ENCODE data around the gene ENO2.
A peak's percentile ranks its signal among the peaks of the same experiment; 100 is the strongest.
"Not testable (repeated sequence)": the region's sequence is repeated elsewhere in the genome, so short reads cannot be mapped to it uniquely, and the experiment has no call there.

ENO2 gene

DNA sequence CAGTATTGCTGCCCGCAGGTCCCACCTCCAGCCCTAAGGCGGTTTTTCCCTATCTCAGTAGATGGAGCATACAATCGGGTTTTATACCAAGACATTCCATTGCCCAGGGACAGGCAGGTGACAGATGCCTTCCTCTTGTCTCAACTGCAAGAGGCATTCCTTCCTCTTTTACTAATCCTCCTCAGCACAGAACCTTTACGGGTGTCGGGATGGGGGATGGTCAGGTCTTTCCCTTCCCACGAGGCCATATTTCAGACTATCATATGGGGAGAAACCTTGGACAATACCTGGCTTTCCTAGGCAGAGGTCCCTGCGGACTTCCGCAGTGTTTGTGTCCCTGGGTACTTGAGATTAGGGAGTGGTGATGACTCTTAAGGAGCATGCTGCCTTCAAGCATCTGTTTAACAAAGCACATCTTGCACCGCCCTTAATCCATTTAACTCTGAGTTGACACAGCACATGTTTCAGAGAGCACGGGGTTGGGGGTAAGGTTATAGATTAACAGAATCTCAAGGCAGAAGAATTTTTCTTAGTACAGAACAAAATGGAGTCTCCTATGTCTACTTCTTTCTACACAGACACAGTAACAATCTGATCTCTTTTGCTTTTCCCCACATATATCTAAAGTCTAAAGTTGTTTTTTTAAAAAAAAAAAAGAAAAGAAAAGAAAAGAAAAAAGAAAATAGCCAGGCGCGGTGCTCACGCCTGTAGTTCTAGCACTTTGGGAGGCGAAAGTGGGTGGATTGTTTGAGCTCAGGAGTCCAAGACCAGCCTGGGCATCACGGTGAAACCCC, 28.0 kb upstream of the ENO2 start:
- not testable (repeated sequence) for DNase-seq

DNA sequence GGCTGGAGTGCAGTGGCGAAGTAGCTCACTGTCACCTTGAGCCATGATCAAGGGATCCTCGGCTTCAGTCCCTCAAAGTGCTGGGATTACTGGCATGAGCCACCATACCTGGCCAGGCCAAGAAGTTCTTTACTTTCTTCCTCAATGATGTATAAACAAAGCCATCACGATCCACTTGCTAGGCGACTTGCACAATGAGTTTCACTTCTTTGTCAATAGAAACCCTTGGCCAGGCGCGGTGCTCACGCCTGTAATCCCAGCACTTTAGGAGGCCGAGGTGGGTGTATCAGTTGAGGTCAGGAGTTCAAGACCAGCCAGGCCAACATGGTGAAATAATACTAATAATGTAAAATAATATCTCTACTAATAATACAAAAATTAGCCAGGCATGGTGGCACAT, 26.9 kb upstream of the ENO2 start:
- DNase-seq: no peak

DNA sequence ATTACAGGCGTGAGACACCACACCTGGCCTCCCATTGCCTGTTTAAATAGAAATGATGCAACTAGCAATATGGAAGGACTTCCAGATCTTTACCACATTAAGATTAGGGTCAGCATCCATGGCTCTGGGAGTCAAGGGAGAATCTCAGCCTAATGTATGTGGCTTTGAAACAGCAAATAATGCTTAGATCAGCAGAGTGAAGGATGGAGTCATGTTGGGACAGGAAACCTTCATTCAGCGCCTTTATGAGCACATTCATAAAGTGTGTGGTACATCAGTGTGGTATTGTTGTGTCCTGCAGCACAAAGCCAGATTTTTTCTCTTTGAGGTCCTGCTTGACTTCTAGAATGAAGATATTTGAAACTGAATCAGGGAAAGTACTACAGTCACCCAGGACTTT, 26.0 kb upstream of the ENO2 start:
- DNase-seq: no peak

DNA sequence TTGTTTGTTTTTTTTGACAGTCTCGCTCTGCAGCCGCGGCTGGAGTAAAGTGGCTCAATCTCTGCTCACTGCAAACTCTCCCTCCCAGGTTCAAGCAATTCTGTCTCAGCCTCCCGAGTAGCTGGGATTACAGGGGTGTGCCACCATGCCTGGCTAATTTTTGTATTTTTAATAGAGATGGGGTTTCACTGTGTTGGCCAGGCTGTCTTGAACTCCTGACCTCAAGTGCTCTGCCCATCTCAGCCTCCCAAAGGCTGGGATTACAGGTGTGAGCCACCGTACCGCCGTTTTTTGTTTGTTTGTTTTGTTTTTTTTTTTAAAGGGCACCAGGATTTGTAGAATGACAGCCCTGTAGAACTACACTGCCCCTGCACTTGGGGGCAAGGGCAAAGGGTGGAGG, 25.6 kb upstream of the ENO2 start:
- not testable (repeated sequence) for DNase-seq

DNA sequence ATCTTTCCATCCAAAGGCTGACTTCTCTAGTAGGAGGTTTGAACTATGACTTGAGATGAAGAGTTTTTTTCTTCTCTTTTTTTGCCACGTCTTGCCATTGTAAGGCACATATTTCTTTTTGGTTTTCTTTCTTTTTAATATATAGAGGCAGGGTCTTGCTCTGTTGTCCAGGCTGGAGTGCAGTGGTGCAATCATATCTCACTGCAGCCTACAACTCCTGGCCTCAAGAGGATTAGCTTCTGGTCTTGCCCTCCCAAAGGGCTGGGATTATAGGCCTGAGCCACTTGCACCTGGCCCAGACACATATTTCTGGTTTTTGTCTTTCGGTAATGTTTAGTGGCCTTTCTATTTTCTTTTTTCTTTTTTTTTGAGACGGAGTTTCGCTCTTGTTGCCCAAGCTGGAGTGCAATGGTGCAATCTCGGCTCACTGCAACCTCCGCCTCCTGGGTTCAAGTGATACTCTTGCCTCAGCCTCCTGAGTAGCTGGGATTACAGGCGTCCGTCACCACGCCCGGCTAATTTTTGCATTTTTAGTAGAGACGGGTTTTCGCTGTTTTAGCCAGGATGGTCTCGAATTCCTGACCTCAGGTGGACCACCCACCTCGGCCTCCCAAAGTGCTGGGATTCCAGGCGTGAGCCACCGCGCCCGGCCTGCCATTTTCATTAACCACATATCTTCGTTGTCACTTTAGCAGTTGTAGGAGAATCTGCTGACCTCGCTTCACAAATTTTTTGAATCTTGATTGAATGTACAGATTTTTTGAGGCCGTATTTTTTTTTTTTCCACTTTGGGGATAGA, 24.4 kb upstream of the ENO2 start:
- not testable (repeated sequence) for DNase-seq

DNA sequence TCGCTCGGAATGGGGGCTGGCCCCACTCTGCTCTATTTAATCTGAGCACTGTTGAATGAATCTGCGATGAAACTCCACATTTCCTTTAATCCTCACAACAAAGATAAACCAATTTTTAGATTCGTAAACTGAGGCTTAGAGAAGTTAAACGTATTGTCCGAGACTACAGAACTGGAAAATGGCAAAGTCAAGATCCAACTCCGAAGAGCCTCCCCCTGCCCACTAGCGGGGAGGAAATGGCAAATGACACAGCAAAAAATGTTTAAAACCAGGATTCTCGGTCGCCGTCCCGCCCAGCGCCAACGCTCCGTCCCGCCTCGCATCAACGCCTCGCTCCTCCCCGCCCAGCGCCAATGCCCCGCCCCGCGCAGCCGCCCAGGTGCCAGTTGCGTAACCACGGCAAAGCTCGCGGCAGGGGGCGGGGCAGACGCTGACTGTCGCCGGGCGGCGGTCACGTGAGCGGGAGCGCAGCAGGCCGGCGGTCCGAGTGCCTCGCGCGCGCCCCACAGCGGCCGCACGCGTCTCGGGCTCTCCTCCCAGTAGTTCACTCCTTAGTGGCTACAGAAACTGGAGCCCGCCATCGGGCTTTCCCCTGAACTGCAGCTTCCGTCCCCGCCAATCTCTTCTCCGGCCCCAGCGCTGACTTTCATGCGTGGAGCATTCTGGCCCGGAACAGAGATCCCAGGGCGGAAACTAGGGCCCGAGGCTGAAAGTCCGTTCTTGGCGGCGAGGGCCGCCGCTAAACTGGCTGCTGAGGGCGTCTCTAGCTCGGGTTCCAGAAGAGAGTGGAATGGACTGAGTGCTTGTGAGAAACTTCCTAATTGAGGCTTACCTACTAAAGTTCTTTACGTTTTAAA, 23.4 kb upstream of the ENO2 start:
- DNase-seq: peak; percentile 94

DNA sequence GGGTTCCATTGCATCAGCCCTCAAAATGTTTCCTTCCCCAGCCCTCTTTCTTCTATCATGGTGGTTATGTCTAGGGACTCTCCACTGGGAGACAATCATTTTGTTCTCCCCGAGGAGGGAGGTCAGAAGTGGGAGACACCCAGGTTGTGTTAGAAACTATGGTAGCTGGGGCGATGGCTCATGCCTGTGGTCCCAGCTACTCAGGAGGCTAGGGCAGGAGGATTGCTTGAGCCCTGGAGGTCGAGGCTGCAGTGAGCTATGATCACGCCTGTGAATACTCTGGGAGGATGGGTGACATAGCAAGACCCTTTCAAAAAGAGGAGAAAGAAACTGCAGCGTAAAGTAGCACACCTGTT, 22.8 kb upstream of the ENO2 start:
- no peak for DNase-seq

DNA sequence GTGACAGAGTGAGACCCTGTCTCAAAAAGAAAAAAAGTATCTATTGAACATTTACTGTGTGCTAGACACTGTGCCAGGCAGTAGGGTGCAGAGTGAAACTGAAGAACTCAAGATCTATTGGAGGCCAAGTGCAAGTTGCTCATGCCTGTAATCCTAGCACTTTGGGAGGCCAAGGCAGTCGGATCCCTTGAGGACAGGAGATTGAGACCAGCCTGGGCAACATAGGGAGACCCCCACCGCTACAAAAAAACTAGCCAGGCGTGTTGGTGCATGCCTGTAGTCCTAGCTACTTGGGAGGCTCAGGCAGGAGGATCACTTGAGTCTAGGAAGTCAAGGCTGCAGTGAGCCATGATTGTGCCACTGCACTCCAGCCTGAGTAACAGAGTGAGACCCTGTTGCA, 21.7 kb upstream of the ENO2 start:
- not testable (repeated sequence) for DNase-seq

DNA sequence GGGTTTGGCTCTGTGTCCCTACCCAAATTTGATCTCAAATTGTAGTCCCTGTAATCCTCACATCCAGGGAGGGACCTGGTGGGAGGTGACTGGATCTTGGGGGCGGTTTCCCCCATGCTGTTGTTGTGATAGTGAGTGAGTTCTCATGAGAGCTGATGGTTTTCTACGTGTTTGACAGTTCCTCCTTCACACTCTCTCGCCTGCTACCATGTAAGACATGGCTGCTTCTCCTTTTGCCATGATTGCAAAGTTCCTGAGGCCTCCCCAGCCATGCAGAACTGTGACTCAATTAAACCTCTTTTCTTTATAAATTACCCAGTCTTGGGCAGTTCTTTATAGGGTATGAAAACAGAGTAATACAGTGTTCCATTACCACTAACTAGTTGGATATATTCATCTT, 20.1 kb upstream of the ENO2 start:
- DNase-seq: no peak

DNA sequence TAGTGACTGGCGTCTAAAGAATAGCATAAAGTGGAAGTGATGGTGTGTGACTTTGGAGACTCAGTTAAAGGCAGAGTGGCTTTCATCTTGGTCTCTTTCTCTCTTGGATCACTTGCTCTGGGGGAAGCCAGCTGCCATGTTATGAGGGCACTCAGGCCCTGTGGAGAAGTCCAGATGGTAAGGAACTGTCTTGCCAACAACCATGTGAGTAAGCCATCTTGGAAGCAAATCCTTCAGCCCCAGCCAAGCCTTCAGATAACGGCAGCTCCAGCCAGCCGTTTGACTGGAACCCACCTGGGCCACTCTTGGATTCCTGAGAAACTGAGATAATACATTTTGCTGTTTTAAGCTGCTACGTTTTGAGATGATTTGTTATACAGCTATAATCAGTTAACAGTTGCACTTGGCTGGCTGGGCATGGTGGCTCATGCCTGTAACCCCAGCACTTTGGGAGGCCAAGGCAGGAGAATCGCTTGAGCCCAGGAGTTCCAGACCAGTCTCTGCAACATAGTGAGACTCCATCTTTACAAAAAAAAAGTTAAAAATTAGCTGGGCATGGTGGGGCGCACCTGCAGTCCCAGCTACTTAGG, 17.4 kb upstream of the ENO2 start:
- no peak for DNase-seq

DNA sequence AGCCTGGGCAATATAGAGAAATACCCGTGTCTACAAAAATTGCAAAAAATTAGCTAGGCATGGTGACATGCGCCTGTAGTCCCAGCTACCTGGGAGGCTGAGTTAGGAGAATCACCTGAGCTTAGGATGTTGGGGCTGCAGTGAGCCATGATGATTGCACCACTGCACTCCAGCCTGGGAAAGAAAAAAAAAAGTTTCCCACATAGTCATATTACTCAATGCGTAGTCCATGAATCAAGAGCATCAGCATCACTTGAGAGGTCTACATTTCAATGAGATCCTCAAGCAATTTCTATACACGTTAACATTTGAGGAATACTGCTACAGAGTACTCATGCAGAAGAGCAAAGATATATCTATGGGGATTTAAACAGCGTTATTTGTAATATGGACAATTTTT, 15.0 kb upstream of the ENO2 start:
- DNase-seq: no peak

DNA sequence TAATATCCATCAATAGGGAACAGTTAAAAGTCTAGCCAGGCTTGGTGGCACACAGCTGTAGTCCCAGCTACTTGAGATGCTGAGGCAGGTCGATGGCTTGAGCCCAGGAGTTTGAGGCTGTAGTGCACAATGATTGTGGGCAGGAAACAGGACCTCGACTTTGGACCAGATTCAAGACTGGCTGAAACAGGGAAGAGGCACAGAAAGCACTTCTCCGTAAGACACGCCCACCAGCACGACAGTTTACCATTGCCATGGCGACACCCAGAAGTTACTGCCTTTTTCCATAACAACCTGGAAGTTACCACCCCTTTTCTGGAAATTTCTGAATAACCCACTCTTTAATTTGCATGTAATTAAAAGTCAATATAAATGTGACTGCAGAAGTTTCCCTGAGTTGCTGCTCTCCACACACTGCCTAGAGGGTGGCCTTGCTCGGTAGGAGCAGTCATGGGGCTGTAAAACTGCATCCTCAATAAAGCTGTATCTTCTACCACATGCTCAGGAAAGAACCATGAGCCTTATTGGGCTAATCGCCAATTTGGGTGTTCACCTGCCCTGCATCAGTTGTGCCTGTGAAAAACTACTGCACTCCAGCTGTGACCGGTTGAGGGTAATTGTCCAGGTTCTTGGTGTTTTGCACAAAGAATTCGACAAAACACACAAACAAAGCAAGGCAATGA, 14.4 kb upstream of the ENO2 start:
- no peak for DNase-seq

DNA sequence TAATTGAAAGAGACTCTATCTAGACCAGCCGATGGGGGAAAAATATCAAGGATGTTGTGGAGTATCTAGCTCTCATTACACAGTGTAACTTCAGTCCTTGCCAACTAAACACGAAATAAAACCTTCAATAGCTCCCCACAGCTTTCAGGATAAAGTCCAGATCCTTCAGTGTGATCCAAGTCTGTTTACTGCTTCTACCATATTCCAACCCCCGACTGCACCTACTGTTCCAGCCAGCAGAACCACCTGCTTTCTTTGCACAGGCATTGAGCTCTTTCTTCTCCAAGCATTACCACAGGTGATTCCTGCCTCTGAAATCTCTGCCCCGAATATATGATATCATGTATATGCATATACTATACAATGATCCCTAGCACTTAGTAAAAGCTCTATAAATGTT, 11.9 kb upstream of the ENO2 start:
- DNase-seq: no peak

DNA sequence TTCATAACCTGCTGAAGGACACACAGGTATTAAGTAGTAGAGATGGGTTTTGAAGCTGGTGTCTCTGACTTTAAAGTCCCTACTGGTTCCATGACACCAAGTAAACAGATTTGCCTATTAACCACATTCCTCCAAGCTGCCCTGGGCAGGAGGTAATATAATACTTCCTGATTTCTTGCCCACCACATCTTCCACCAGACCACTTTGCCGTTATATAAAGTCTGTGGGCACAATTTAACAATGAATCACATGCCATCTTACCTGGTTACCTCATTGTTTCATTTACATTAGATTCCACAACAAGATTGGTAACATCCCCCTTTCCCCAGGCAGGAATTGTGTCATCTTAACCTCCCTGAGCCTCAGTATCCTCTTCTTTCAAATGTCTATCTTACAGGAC, 10.7 kb upstream of the ENO2 start:
- no peak for DNase-seq

DNA sequence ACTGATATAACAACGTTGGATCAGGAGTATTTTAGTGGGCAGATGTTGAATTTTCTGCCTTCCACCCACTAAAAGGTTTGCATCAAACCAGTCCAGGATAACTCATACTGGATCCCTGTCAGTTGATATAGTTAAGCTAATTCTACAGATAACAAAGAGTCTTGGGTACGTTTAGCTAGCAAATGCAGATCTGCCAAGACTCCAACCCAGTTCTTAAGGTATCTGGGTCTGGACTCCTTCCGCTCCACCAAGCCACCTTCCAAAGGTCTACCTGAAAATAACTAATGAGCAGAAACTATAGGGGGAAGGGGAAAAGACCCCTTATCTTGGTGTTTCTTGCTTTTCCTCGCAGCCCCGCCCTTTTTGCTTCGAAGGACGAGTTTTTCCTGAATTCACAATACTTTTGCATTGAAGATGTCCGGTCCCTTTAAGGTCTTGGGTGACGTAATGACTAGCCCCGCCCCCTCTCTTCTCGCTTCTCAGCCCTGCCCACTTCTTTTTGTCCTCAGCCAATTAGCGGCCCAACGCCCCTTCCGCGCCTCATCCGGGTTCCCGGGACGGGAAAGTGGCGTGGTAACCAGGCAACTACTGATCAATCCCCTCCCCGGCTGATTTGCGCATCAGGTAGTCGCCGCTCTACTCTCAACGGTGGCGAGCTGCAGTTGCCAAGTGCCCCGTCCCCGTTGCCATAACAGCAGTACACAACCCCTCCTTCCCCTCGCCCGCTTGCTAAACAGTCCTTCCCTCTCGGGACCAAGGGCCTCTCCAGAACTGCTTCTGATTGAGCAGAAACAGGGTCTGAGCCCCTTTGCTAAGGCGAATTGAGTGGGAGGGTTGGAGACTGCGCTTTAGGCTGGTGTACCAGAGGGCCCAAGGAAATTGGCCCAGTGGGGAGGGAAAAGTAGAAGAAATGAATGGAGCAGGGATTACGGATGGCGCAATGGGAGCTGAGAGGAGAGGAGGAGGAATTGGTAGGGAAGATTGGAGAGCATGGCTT, 9.8 kb upstream of the ENO2 start, which contains the start of gene LRRC23:
LRRC23 (plus strand) TSS at position 543 of the 997 bp plus-strand sequence. CDS start 812 bp downstream, outside the sequence.
- peak; percentile 93 for DNase-seq

DNA sequence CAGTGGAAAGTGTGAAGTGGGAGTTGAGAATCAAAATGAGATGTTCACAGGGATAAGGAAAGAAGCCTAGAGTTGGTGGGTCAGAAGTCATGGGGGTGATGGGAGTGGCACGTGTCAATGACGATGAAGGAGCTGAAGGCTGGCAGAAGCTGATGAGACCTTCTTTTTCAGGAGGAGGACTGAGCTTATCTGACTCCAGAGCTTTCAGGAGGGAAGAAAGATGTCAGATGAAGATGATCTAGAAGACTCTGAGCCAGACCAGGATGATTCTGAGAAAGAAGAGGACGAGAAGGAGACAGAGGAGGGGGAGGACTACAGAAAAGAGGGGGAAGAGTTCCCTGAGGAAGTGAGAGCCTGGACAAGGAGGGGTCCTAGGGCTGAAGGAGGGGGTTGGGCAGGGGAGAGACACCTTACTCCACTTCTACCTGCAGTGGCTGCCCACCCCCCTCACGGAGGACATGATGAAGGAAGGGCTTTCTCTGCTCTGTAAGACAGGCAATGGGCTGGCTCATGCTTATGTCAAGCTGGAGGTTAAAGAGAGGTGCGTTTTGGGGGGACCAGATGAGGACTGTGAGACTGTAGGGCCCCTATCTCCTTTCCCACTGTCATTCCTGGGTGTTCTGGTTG, 8.9 kb upstream of the ENO2 start:
- no peak for DNase-seq

DNA sequence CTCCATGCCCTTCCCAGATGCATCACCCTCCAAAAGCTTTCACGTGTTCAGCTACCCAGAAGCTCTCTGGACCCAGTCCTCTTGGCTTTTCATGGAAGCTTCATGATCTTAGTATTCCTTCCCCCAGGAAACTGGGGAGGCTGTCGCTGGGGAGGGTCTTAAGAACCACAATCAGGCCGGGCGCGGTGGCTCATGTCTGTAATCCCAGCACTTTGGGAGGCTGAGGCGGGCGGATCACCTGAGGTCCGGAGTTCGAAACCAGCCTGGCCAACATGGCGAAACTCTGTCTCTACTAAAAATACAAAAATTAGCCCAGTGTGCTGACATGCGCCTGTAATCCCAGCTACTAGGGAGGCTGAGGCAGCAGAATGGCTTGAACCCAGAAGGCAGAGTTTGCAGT, 6.2 kb upstream of the ENO2 start:
- DNase-seq: not testable (repeated sequence)

DNA sequence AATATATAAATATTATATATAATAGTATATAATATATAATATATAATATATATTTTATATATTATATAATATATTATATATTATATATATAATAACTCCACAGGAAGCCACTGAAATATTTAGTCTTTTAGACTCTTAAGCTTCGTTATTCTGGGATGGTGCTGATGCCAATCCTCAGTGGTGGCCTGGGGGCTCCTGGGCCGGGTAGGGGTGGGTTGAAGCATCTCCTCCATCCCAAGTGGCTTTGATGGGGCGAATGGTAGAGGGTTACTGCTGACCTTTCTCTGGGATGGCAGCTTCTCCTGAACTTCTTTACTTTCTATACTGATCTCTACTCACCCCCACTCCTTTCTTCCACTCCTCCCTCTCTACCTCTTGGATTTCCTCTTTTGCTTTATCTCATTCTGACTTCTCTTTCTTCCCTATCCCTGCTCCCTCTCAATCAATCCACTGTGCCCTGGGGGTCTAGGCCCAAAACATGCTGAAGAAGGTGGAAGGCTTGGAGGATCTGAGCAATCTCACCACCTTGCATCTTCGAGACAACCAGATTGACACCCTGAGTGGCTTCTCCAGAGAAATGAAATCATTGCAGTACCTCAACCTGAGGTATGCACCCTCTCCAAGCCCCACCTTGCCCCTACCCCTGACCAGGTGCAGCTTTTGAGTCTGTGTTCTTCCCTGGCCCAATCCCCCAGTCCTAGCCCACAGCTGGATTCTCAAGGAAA, 4.8 kb upstream of the ENO2 start:
- no peak for DNase-seq

DNA sequence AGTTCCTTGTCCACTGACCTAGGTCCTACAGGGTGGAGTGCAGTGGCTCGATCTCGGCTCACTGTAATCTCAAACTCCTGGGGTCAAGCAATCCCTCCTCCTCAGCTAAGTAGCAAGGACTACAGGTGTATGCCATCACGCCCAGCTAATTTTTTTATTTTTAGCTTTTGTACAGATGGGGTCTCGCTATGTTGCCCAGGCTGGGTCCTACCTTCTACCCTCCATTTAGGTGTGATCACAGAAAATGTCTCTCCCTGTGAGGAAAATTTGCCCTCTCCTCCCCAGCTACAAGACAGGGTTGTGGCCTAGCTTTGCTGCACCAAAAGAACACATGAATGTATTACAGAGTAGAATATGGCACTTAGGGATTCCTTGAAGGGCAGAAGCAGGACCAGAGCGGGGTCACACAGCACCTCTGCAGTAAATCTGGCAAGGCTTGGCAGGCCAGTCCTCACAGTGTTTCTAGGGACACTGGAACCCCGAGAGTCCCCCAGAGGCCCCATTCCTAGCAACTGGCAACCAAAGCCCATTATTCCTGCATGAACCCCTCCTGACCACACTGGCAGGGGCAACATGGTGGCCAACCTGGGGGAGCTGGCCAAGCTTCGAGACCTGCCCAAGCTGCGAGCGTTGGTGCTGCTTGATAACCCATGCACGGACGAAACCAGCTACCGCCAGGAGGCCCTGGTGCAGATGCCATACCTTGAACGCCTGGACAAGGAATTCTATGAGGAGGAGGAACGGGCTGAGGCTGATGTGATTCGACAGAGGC, 2.0 kb upstream of the ENO2 start:
- no peak for DNase-seq
